Kidney (tissue), 14 donors: ENCODE results near the gene ZCCHC14. TPM values are rescaled to one million over a fixed set of nuclear protein-coding genes. Genes with fewer than 3 reads are reported as not detected.

Source experiments
- DNase-seq, 5 donors: peaks; one replicate each; pipeline ENCODE4 v3.0.0-alpha.2; 2013 to 2020
- FAIRE-seq: peaks from 2 replicates; lab custom pipeline; 2012; peaks lifted over from hg19 to GRCh38; lab: Jason Lieb, UNC
- H3K27ac ChIP-seq, 2 donors: one replicate each; pipeline ENCODE4 v1.7.0; 2013; ENCODE audit warnings: low read depth in 2 of 2, low read length in 2 of 2, inconsistent platforms in 1 of 2
- H3K27me3 ChIP-seq: one replicate; pipeline ENCODE4 v1.7.1; 2013; ENCODE audit warnings: low read length, inconsistent platforms; ENCODE audit not compliant: control insufficient read depth, insufficient read depth
- H3K36me3 ChIP-seq, 3 donors: one replicate each; pipeline versions ENCODE4 v1.7.0 to v1.7.1; 2013; ENCODE audit warnings: low read length in 3 of 3, control low read depth in 1 of 3, inconsistent platforms in 1 of 3; ENCODE audit not compliant: insufficient read depth in 3 of 3, control insufficient read depth in 2 of 3
- H3K4me1 ChIP-seq, 3 donors: one replicate each; pipeline versions ENCODE4 v1.7.0 to v1.7.1; 2013; ENCODE audit warnings: low read length in 3 of 3, inconsistent platforms in 1 of 3, low read depth in 1 of 3; ENCODE audit not compliant: control insufficient read depth in 2 of 3, insufficient read depth in 2 of 3
- H3K4me3 ChIP-seq, 3 donors: one replicate each; pipeline versions ENCODE4 v1.7.0 to v1.8.1; 2013; ENCODE audit warnings: low read length in 3 of 3, control low read depth in 1 of 3, inconsistent platforms in 1 of 3
- H3K9ac ChIP-seq, 3 donors: one replicate each; pipeline versions ENCODE4 v1.7.0 to v1.7.1; 2013; ENCODE audit warnings: low read length in 3 of 3, control low read depth in 1 of 3, inconsistent platforms in 1 of 3
- H3K9me3 ChIP-seq, 3 donors: one replicate each; pipeline versions ENCODE4 v1.7.0 to v1.7.1; 2013; ENCODE audit warnings: low read length in 3 of 3, control low read depth in 1 of 3, inconsistent platforms in 1 of 3; ENCODE audit not compliant: control insufficient read depth in 2 of 3, insufficient read depth in 1 of 3
- intact Hi-C: fragments of 100-400 bp; cut with DNase I; formaldehyde crosslinking; loops from one replicate; pipeline ENCODE4 v1.11.1; 2022
- polyA plus RNA-seq: library from polyadenylated mRNA; stranded (reverse); fragments of 350-450 nt; fragmentation: Illumina TruSeq; extraction: RNeasy Lipid Tissue Mini Kit (QIAGEN cat#74804); gene quantifications from one replicate; pipeline ENCODE4 v1.2.3, GENCODE V29; 2014; ENCODE audit warnings: low read depth, low replicate concordance; ENCODE audit not compliant: insufficient read depth
- total RNA-seq: library from RNA; stranded (reverse); fragmentation: NEBNext Ultra II Directional; extraction: Animal tissue kit (Norgen Biotek cat#: 25700); gene quantifications from one replicate; pipeline ENCODE4 v1.2.1, GENCODE V29; 2021
- TF ChIP-seq, protein P1 (sequence below): IDR thresholded peaks from 3 replicates; pipeline ENCODE4 v1.5.1; 2012; ENCODE audit warnings: mild to moderate bottlenecking, moderate library complexity, borderline replicate concordance; ENCODE audit not compliant: insufficient read depth; ENCODE audit errors: extremely low read depth
- donor health status: control.
- donor health status: control.
- donor health status: control.
- donor health status: control.
- donor health status: control.
- donor health status: DM: yes; HTN: yes; CAD: no.
- donor health status: Normal renal cell carcinoma (clear cell type).

Gene ZCCHC14
- total and polyA plus RNA-seq, 2 donors from 2014 or later = 6.4 to 32.8 TPM

DNA sequence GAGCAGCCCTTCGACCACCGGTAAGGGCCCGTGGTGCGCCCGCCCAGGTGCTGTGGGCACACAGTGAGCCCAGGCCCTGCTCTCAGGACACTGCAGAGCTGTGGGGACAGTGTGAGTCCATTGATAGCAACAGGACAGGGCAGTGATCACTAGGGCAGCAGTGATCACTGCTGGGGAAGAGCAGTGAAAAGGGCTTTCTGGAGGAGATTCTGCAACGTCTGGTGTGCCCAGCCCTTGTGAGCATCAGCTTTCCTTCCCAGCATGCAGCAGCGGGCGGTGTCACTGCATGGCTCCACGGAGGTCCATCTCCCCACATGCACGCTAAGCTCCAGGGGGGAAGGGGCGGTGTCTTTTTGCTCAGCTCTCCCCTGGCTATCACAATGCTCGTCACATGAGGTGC is 68.6 kb downstream of the ZCCHC14 start:
- no peak overlapping the region for H3K4me3 ChIP-seq
- H3K36me3 ChIP-seq = peaks cover 0 to 31% (median 11%) of the 10 kb centered on the region in 3 donors
- no peaks in the 10 kb centered on the region for H3K9me3 ChIP-seq
- FAIRE-seq (no peak), DNase-seq (no peak)
- intact Hi-C loops = loop anchor here (10.0 kb wide), 1 partner anchor 201 kb away; no protein-coding TSS in a partner anchor
- H3K27me3 ChIP-seq = no peaks in the 10 kb centered on the region
- no peak overlapping the region for H3K9ac ChIP-seq
- TF ChIP-seq, protein P1, sequence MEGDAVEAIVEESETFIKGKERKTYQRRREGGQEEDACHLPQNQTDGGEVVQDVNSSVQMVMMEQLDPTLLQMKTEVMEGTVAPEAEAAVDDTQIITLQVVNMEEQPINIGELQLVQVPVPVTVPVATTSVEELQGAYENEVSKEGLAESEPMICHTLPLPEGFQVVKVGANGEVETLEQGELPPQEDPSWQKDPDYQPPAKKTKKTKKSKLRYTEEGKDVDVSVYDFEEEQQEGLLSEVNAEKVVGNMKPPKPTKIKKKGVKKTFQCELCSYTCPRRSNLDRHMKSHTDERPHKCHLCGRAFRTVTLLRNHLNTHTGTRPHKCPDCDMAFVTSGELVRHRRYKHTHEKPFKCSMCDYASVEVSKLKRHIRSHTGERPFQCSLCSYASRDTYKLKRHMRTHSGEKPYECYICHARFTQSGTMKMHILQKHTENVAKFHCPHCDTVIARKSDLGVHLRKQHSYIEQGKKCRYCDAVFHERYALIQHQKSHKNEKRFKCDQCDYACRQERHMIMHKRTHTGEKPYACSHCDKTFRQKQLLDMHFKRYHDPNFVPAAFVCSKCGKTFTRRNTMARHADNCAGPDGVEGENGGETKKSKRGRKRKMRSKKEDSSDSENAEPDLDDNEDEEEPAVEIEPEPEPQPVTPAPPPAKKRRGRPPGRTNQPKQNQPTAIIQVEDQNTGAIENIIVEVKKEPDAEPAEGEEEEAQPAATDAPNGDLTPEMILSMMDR = no peak
- H3K27ac ChIP-seq = no peak overlapping the region
- H3K4me1 ChIP-seq = peaks cover 0 to 9% (median 3%) of the 10 kb centered on the region in 3 donors

DNA sequence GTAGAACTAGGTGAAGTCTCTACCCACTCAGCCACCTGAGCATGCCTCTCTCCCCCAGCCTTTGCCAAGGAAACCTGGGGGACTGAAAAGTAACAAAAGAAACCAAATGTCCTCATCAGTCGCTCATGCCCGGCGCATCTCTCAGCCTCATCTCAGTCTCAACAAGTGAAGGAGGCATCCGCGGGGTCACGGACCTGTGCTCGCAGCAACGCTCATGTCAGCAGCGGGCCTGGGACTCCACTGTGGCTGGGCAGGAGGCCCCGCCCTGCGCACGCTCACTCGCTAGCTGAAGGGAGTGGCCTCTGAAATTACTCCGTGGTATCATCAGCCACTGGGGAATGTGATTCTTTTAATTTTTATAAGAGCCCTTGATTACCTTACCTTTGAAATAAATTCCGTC is 69.4 kb downstream of the ZCCHC14 start:
- Histone ChIP-seq H3K36me3 (peaks cover 0 to 31% (median 11%) of the 10 kb centered on the region in 3 donors), H3K4me1 (peaks cover 0 to 3% (median 1%) of the 10 kb centered on the region in 3 donors), H3K9me3 (no peaks in the 10 kb centered on the region), H3K9ac (no peak overlapping the region), H3K27ac (no peak overlapping the region), H3K4me3 (no peak overlapping the region), H3K27me3 (no peaks in the 10 kb centered on the region)
- TF ChIP-seq, protein P1 = no peak
- DNase-seq (no peak), FAIRE-seq (no peak)
- intact Hi-C loops = loop anchor here (10.0 kb wide), 1 partner anchor 201 kb away; no protein-coding TSS in a partner anchor

DNA sequence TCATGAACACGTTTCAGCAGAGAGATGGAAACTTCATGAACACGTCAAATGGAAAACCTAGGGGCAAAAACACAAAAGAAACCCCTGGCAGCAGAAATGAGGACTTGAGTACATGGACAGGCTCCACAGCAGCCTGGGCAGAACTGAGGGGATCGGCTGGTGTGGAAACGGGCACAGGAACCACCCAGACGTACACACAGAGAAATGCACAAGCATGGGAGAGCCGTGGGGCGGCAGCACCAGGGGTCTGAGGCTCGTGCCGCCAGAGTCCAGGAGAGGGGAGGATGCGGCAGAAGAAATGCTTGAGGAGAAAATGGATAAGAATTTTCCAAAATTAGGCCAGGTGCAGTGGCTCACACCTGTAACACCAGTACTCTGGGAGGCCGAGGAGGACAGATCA is 70.7 kb downstream of the ZCCHC14 start:
- Histone ChIP-seq H3K4me3 (no peak overlapping the region), H3K36me3 (peaks cover 0 to 44% (median 18%) of the 10 kb centered on the region in 3 donors), H3K4me1 (peaks cover 0 to 3% (median 0%) of the 10 kb centered on the region in 3 donors), H3K27ac (no peak overlapping the region), H3K27me3 (no peaks in the 10 kb centered on the region), H3K9me3 (no peaks in the 10 kb centered on the region), H3K9ac (no peak overlapping the region)
- no peak for DNase-seq
- TF ChIP-seq, protein P1 = no peak
- intact Hi-C loops = loop anchor here (10.0 kb wide), 1 partner anchor 203 kb away; no protein-coding TSS in a partner anchor
- FAIRE-seq = no peak
